ENCODE measurements around the gene CNTNAP4.

CNTNAP4 gene

DNA sequence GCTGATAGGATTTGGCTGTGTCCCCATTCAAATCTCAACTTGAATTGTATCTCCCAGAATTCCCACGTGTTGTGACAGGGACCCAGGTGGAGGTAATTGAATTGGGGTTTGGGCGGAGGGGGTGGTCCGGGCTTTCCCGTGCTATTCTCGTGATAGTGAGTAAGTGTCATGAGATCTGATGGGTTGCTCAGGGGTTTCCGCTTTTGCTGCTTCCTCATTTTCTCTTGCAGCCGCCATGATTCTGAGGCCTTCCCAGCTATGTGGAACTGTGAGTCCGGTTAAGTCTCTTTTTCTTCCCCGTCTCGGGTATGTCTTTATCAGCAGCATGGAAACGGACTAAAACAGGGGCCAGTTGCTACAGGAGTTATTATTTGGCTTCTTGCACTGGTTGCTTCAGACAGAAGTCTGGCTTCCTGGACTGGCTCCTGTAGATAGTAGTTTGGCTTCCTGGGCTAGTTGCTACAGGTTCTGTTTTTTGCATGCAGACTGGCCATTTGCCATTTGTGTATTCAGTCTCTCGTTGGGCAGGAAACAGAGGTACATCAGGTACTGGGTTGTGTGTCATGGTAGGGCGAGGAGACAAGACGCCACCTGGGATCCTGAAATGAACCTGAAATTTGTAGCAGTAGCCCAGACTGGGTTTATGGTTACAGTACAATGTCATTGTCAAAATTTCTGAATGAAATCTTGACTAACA lies 32.6 kb downstream of the CNTNAP4 start:
- no peak for DNase-seq (ENCODE audit: low spot score)

DNA sequence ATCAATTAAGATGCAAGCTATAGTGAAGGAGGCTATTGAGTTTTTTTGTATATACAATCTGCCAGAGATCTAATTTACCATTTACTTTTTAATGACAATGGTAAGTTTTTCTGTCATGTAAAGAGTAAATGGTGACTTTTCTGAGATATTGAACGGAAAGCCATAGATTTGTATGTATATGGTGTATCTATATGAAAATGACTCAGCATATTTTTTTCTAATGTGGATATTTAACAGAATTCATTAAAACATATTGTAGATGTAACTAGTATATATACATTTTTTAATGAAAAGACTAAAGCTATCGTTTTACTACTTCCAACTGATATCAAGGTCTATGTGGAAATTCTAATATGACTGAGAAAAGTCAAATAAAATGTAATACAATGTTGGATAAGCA lies 34.1 kb downstream of the CNTNAP4 start:
- no peak for DNase-seq (ENCODE audit: low spot score)

DNA sequence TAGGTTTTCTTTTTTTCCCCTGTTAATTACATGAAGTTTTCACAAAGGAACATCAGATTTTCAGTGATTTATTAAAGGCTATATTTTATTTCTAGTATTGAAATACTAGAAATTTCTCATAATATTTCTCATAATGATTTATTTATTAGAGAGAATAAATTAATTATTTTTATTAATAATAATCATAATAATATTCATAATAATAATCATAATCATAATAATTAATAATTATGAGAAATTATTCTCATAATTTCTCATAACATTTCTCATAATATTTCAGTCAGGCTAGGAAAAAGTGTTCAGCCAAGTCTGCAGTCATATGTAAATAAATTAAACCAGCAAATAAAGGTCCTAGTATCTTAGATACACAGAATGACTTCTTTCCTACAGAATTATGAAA lies 41.4 kb downstream of the CNTNAP4 start:
- DNase-seq (ENCODE audit: low spot score), result no peak

DNA sequence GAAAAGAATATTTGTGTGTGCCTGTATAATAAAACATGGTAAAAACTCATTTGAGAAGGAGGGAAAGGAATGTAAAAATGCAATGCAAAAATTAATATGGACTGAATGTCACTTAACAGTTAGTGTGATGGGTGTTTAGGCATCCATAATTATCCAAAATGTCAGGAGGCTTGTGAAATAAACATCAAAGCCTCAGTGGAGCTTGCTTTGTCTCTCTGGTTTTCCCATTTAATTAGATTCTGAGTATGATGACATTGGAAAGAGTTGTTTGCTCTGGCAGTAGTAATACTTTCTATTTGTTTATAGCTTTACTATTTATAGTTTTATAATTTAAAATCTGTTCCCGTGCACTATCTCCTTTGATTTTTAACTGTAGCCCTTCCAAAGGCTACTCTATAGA lies 51.9 kb downstream of the CNTNAP4 start:
- DNase-seq (ENCODE audit: low spot score), result no peak

DNA sequence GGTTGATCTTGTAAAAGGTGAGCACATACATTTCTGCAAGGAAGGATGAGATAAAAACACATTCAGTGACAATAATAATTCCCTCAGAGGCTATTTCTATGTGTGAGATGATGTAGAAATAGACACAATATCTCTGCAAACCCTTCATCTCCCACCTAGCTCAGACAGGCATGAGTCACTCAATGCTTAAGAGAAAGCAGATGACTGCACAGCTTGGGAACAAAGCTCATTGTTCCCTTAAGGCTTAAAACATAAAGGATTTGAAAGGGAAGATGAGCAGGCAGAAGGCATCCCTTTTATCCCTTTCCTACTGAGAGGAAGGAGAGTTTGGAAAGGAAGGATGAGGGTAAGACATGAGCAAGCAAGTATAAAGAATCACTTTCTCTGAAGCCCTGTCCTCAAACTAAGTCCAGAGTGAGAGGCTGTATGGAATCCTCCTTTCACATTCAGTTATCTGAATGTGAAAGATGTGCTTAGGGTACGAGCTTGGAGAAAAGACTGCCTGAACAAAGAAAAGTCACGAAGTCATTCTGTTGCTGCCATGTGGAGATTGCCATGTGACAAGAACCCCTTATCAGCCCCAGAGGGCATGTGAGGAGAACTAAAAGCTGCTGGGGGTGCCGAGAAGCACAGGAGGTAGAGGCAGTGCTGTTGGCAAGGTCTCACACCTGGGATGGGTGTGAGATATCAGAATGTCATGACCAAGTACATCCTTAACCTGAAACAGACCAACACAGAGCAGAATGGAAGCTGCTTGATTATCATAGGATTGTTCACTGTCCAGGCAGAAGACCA lies 58.2 kb downstream of the CNTNAP4 start:
- DNase-seq (ENCODE audit: low spot score), result no peak

DNA sequence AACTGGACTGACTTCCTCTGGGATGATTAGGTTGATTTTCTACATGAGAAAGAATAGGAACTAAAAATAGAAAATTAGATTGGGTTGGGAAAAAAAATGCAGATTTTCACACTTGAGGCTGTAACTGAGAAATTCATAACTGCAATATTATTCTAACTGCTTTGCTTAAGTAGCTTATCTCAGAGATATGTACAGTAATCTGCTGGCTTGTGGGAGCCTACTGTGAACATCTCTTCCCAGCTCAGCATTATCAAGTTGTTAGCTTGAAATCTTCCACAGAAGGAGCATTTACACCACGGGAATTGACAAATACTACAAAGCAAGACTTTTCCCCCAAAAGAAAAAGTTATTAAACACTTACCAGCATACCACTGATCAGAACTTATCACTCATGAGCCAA lies 58.9 kb downstream of the CNTNAP4 start:
- no peak for DNase-seq (ENCODE audit: low spot score)

DNA sequence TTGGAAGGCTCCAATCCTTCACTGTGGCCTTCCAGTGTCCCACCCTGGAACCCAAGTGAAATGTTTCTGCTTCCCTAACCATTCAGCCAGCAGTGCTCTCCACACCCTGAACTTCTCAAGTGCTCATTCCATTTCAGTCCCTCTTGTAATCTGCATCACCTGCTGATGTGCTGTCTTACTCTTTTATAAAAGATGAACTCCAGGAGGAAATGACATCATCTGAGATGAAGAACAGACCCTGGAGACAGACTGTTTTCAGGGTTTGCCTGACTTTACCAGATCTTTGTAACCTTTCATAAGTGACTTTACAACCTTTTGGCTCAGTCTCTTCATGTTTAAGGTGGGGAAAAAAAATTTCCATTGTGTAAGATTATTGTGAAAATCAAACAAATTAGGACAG lies 61.3 kb downstream of the CNTNAP4 start:
- no peak for DNase-seq (ENCODE audit: low spot score)

DNA sequence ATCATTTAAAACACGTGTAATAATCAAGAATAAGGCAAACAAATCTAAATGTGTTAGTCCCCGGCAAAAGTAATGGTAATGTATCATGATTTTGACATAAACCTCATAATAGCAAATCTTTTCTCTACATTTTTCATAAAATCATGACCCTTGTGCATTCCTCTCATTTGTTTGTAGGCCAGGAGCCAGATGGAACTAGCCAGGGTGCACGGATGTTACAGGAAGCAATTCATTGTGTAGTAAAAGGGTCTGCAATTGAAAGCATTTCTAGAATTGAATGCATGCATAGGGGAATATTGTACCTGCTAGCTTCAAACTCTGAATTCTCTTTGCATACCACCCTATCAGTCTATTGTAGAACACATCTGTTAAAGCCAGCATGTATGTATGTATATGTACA lies 66.6 kb downstream of the CNTNAP4 start:
- DNase-seq (ENCODE audit: low spot score), result no peak

DNA sequence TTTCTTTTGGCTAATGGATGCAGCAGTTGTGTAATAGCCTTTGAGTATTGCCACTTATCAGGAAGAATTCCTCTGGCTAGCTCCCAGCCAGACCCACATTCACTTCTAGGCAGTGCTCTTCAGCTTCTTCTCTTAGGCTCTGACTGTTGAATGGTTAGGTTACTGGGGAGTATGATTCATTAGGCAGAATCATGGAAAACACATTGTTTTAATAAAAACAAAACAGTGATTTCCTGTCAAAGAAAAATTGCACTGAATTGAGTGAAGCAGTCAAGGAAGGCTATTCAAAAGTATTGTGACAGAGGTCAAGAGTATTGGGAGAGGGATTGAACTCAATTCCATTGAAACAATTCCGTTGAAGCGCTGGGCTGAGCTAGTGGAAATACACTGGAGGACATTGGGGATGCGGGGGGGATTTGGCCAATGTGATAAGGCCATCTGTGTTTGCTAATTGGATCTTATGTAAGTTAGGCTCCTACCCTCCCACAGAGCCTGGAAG lies 68.0 kb downstream of the CNTNAP4 start:
- DNase-seq (ENCODE audit: low spot score), result no peak

DNA sequence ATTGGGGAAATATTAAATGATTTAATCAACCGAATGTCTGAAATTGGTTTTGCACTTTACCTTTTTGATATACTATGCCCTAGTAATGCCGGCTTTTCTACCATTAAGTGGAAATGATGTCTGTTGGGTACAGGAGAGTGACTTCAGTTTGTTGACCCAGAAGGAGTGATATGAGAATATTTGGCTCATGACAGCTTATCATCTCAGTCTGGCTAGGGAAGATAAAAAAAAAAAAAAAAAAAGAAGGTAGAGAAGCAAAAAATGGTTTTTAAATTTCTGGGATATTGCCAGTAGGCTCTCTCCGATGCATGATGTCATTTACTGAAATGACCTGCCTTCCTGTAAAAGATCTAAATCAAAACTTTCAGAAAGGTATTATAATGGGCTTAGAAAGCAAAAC lies 69.0 kb downstream of the CNTNAP4 start:
- no peak for DNase-seq (ENCODE audit: low spot score)

DNA sequence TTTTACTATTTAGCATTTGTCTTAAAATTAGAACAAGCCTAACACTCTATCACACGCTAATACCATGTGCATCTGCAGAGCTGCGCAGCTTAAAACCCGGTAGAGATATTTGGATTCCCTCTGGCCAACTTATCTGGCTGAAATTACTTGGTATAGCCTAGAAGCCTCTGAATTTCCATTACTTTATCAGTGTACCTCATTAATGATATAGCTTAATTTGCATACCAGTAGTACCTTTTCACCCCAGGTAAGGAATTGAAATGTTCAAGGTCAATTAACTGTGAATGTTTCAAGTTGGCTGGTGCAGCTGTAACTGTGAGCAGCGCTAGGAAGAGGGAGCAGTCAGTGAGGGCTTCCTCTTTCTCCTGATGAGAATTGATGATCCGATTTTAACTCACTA lies 74.2 kb downstream of the CNTNAP4 start:
- no peak for DNase-seq (ENCODE audit: low spot score)

DNA sequence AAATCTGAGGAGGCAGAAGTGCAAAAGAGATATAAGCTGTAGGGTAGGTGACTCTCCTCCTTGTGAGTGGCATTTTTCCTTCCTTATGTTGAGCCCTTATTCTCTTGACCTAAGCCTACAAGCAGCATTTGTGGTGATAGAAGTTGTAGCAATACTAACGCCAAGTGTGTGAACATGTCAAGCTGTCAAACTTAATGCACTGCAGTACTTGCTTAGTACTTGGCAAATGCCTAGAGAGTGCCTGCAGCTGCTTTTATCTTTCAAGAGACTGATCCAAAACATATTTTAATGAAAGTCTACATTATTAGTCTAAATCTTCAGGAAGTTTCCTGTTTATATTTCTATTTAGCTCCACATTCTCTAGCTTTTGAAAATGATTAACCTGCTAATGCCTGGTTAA lies 83.2 kb downstream of the CNTNAP4 start:
- no peak for DNase-seq (ENCODE audit: low spot score)

DNA sequence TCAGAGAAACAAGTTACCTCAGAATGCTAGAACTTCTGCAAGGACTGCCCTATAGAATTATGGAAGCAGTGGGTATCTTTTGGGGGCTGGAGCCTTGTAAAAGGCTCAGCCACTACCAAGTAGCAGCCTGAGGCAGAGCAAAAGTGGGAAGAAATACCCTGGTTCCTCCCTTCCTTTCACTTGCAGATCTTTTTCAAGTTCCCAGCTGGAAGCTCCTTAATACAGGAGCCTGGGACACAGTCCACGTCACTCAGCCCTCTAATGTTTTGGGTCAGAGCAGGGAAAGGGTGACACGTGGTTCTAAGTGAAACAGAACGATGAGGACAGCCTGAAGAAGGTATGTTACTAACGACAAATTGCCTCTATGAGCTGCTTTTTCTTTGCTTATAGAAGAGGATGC lies 93.1 kb downstream of the CNTNAP4 start:
- no peak for DNase-seq (ENCODE audit: low spot score)

DNA sequence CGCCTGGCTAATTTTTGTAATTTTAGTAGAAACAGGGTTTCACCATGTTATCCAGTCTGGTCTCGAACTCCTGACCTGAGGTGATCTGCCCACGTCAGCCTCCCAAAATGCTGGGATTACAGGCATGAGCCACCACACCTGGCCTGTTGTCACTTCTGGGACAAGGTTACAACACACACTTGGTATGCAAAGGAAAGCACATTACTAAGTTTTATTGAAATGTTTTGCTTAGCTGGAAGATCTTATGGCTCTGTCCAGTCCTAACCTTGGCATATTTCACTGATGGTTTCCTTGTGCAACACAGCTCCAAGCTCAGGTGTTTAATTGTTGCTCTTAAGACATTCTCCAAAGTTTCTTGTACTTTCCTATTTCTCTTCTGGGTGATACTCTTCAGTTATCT lies 94.2 kb downstream of the CNTNAP4 start:
- no peak for DNase-seq (ENCODE audit: low spot score)

DNA sequence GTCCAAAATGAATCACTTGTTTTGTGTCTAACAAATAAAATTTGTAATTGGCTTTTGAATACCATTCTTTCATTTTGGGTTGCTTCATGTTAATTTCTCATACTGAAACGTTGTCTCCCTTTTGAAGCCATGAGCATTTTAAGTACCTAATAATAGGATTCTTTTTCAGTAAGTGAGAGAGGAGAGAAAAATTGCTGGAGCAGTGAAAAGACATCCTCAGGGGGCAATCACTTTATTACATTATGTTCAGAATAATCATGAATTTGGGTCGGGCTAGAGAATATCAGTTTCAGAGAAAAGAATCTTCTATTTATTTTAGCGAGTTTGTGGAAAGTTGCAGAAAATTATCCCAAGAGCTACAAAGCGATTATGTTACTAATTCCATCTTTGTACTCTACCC lies 96.8 kb downstream of the CNTNAP4 start:
- no peak for DNase-seq (ENCODE audit: low spot score)

DNA sequence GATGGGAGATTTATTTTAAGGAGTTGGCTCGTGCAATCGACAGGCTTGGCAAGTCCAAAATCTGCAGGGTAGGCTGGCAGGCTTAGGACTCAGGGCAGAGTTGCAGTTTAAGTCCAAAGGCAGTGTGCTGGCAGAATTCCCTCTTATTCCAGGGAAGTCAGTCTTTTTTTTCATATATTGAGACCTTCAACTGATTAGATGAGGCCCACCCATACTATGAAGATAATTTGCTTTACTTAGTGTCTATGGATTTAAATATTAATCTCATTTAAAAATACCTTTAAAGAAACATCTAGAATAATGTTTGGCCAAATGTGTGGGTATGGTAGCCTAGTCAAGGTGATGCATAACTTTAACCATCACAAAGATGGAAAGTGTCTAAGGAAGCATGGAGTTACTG lies 99.8 kb downstream of the CNTNAP4 start:
- DNase-seq (ENCODE audit: low spot score), result no peak

DNA sequence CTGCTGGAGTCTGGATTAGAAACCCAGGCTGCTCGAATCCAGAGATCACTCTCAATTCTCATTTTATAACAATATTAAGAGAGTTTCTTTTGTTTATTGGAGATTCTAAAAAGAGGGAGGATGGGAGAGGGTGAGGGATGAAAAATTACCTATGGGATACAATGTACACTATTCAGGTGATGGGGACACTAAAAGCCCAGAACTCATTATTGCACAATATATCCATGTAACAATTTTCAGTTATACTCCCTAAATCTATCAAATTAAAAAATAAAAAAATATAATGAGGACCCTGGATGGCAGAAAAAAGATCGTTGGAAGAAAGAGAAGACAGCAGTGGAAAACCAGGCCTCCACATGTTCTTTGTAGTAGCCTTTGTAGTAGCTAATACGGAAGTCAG lies 100.8 kb downstream of the CNTNAP4 start:
- DNase-seq (ENCODE audit: low spot score), result no peak

DNA sequence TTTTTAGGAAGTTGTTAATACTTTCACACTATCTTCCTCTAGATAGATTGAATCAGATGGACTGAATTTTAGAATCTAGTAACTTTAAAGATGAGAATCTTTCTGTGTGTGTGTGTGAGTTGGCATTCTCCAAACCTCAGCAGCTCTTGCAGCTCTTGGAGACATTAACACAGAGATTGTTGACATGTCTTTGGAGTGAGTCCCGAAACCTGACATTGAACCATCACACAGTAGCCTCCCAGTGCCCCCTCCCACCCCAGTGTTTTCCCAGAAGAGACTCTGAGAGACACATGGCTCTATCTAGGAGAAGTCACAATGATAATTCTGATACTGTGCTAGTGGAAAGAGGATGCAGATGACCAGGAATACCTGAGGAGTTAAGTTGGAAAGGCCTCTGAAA lies 103.9 kb downstream of the CNTNAP4 start:
- no peak for DNase-seq (ENCODE audit: low spot score)

DNA sequence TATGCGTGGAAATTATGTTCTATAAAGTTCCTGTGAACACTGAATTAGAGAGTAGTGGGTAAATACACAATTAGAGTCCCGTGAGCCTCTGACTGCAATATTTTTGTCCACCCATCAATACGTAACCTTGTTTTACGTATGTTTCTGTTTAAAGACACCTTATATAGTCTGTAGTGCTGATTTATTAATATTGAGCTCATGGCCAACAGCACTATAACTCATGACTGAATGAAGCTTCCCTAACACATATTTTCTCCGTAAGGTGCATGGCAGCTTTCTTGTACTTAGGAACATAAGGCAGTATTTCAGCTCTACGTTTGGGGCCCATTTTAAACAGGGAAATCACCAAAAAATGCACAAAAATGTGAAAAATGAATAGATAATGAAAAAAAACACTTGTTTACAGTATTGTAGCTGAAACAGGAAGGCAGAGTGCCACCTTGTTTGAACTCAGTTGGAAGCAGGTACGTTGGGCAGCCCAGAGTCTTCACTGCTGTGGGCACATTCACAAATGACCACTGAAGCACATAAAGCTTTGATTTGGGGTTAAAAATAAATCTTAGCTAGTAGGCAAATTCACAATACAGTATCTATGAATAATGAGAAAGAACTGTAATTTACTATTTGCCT lies 108.5 kb downstream of the CNTNAP4 start:
- no peak for DNase-seq (ENCODE audit: low spot score)

DNA sequence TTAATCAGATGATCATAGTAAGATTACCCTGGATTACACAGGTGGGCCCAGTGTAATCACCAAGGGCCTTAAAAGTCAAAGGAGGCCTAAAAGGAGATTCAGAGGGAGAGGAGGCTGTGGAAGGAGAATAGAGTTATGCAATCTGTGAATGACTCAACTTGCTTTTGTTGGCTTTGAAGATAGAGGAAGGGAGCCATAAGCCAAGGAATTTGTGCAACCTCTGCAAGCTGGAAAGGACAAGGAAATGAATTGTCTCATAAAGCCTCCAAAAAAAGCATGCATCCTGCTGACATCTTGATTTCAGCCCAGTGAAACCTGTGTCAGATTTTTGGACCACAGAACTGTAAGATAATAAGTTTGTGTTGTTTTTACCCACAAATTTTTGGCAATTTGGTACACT lies 109.6 kb downstream of the CNTNAP4 start:
- DNase-seq (ENCODE audit: low spot score), result no peak

DNA sequence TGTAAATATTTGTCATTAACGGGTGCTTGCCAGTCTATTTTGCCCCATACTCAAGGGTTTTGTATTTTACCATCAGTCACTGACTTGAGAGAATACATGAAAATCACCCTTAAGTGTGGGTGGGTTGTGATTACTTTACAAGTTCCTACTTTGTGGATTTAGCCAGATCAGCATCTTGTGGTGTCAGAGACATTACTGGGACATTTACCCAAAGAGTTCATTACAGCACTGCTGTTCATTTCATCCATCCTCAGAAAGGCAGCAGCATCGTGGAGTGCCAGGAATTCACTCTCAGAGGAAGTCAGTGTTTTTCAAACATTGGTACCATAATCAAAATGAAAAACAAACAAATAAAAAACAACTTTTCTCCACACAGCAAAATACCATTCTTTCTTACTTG lies 110.8 kb downstream of the CNTNAP4 start:
- no peak for DNase-seq (ENCODE audit: low spot score)

DNA sequence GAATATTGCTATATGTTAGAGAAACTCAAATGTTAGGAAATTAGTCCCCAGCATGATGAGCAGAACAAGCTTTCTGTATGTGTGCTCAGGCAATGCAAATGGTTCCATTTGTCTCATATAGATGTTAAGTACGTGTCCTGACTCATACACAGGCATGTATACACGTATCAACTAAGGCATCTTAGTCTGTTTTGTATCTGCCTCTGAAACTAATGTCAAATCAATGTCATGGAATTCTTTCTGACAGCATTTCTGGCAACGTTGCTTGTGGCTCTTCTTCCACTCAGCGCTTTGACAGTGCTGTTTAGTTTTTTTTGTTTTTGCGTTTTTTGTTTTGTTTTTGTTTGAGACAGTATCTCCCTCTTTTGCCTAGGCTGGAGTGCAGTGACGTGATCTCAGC lies 111.9 kb downstream of the CNTNAP4 start:
- no peak for DNase-seq (ENCODE audit: low spot score)

DNA sequence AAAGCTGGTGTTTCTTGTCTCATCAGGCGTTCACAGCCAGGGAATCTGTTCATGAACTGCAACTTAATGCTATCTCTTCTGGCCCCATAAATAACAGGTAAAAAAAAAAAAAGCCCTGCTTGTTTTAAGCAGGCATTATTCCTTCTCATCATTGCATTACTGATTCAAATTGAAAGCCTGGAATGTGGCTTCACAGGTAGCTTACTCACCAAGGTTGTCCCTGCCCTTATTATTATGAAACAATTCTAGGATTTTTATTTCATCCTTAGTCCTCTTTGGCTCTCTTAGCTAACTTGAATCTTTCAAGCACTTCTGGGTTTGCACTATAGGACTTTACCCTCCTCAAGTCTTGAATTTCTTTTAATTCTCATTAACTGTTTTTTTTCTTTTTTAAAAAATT lies 113.3 kb downstream of the CNTNAP4 start:
- no peak for DNase-seq (ENCODE audit: low spot score)
